Muscle layer of duodenum (tissue), 2 donors: ENCODE results near the gene KDM1B.

Experiments used
- H3K27ac ChIP-seq: one replicate; pipeline ENCODE4 v1.7.0; 2013; ENCODE audit warnings: mild to moderate bottlenecking, low read length
- H3K27me3 ChIP-seq: one replicate; pipeline ENCODE4 v1.7.0; 2013; ENCODE audit warnings: low read depth, mild to moderate bottlenecking, control low read depth, low read length
- H3K36me3 ChIP-seq, 2 donors: one replicate each; pipeline ENCODE4 v1.7.0; 2013; ENCODE audit warnings: low read length in 2 of 2, control low read depth in 1 of 2, mild to moderate bottlenecking in 1 of 2; ENCODE audit not compliant: insufficient read depth in 2 of 2, control insufficient read depth in 1 of 2
- H3K4me1 ChIP-seq, 2 donors: one replicate each; pipeline ENCODE4 v1.7.0; 2013; ENCODE audit warnings: low read length in 2 of 2, mild to moderate bottlenecking in 2 of 2, control low read depth in 1 of 2, moderate library complexity in 1 of 2; ENCODE audit not compliant: insufficient read depth in 2 of 2, control insufficient read depth in 1 of 2
- H3K4me3 ChIP-seq, 2 donors: one replicate each; pipeline ENCODE4 v1.7.0; 2013; ENCODE audit warnings: low read length in 2 of 2, low read depth in 1 of 2, mild to moderate bottlenecking in 1 of 2
- H3K9me3 ChIP-seq, 2 donors: one replicate each; pipeline ENCODE4 v1.7.0; 2013; ENCODE audit warnings: low read length in 2 of 2, control low read depth in 1 of 2, mild to moderate bottlenecking in 1 of 2; ENCODE audit not compliant: control insufficient read depth in 1 of 2
- donor health status: healthy.

Gene KDM1B

DNA sequence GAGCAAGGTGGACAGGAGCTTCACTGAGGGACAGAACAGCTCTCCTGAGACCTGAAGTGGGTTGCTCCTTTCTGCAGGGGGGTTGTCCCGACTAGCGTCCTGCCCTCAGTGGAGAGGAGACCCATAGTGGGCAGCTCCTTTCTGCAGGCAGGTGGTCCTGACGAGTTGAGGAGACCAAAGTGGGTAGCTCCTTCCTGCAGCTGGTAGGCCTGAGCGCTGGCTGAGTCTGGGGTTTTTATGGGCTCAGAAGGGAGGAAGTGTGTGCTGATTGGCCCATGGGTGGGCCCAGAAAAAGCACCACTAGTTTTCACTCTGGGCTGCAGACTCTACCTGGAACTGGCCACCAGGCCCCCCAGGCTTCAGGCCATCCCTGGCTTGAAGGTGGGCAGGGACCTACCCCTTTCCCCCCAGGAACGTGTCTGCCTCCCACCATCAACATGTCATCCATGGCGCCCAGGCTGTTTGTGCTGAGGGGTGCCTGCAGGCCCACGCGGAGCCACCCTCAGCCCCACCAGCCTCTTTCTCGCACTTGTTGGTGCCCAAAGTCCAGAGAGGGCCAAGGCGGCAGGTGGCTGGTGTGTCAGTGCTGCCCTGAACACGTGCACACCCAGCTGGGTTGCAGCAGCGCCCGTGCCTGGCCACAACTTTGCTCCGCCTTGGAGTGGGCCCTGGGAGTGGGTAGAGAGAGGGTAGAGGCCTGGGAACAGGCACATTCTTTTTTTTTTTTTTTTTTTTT is 110.7 kb downstream of the KDM1B start:
- Histone ChIP-seq H3K27ac (no peak overlapping the region), H3K27me3 (no peaks in the 10 kb centered on the region), H3K4me1 (peaks cover 0 to 19% of the 10 kb centered on the region in 2 donors), H3K4me3 (no peak overlapping the region), H3K9me3 (no peaks in the 10 kb centered on the region), H3K36me3 (no peaks in the 10 kb centered on the region)

DNA sequence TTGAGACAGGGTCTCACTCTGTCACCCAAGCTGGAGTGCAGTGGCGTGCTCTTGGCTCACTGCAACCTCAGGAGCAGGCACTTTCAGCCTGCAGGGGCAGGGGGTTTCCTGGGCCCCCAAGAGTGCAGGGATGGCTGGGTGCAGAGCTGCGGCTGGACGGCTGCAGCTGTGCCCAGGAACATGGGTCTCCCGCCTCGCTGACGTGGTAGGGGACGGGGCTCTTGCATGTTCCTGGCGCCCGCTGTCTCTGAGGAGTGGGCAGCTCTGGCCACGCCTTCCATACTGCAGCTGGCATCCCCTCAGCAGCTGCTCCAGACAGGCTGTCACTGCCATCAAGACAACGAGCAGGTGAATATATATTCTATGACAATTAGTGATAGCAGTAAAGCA is 111.3 kb downstream of the KDM1B start:
- Histone ChIP-seq H3K36me3 (no peaks in the 10 kb centered on the region), H3K4me1 (peaks cover 0 to 13% of the 10 kb centered on the region in 2 donors), H3K27ac (no peak overlapping the region), H3K4me3 (no peak overlapping the region), H3K27me3 (no peaks in the 10 kb centered on the region), H3K9me3 (no peaks in the 10 kb centered on the region)

DNA sequence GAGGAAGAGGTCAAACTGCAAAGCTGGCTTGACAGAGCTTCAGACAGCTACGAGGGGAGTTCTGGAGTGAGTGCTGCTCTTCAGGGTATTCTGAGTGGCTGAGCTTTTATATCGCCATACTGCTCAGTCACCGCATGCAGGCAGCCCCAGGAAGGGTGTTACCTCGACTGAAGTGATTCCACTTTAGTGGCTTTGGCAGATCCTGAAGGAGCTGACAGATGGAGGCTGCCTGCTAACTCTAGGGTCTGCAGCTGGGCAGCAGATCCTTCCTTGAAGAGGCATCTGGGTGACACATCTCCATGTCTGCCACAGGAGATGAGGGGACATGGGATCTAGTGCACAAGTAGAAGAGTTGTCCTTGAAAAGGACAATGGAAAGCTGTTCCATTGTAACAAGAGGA is 112.8 kb downstream of the KDM1B start:
- no peak overlapping the region for H3K4me3 ChIP-seq
- no peak overlapping the region for H3K27ac ChIP-seq
- H3K27me3 ChIP-seq, result no peaks in the 10 kb centered on the region
- no peaks in the 10 kb centered on the region for H3K4me1 ChIP-seq
- H3K36me3 ChIP-seq, result no peaks in the 10 kb centered on the region
- H3K9me3 ChIP-seq, result no peaks in the 10 kb centered on the region

DNA sequence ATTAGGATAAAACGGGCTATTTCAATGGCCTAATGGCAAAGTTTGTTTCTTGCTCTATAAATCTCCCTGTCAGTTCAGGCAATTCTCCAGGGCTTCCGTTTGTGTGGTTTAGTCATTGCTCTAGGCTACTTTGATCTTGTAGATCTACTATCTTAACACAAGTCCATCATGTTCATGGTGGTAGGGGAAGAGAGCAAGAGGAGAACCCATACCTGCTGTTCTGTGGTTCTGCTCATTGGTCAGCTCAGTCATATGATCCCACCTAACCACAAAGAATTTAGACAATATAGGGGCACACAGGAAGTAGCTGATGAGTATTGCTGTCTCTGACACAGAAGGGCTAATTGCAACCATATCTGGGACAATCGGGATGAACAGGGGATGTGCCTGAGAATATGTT is 114.0 kb downstream of the KDM1B start:
- H3K4me1 ChIP-seq, result no peaks in the 10 kb centered on the region
- H3K4me3 ChIP-seq, result no peak overlapping the region
- H3K27me3 ChIP-seq, result no peaks in the 10 kb centered on the region
- no peaks in the 10 kb centered on the region for H3K36me3 ChIP-seq
- no peaks in the 10 kb centered on the region for H3K9me3 ChIP-seq
- no peak overlapping the region for H3K27ac ChIP-seq

DNA sequence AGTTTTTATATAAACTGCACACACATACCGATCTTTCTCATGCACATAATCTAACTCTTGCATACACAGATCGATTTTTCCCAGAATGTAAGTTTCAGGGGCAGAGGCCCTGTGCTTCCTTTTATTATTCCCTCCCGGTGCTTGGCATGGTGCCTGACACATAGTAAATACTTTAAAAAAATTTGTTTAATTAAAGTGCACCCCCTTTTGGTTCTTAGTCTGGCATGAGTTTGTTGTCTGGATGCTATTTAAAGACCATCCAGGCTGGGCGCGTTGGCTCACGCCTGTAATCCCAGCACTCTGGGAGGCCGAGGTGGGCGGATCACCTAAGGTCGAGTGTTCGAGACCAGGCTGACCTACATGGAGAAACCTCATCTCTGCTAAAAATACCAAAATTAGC is 114.5 kb downstream of the KDM1B start:
- no peak overlapping the region for H3K27ac ChIP-seq
- H3K9me3 ChIP-seq, result no peaks in the 10 kb centered on the region
- no peak overlapping the region for H3K4me3 ChIP-seq
- H3K4me1 ChIP-seq, result no peaks in the 10 kb centered on the region
- no peaks in the 10 kb centered on the region for H3K36me3 ChIP-seq
- no peaks in the 10 kb centered on the region for H3K27me3 ChIP-seq

DNA sequence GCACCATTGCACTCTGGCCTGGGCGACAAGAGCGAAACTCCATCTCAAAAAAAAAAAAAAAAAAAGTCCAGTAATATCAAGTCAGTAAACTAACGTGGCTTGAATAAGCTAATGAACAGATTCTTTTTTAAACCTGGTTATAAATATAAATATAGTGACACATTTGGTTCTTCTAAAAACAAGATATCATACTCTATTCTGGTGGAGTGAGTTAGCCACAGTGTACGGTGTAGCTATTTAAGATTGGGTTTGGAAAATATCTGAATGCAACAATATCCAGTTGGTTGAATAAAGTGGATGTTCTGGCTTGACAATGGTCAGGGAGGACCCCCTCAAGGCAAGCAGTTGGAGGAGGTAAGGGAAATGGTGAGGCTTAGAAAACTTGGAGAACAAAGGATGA is 115.0 kb downstream of the KDM1B start:
- H3K9me3 ChIP-seq, result no peaks in the 10 kb centered on the region
- no peak overlapping the region for H3K4me3 ChIP-seq
- H3K4me1 ChIP-seq, result no peaks in the 10 kb centered on the region
- H3K27me3 ChIP-seq, result no peaks in the 10 kb centered on the region
- H3K27ac ChIP-seq, result no peak overlapping the region
- H3K36me3 ChIP-seq, result no peaks in the 10 kb centered on the region
